Measurements from ENCODE around the gene H6PD. TPM values are rescaled to one million over a fixed set of nuclear protein-coding genes. Genes with fewer than 3 reads are reported as not detected.

H6PD gene
- total and polyA plus RNA-seq, 2 experiments from 2014 or later: 1.2 to 4.7 TPM

- Histone ChIP-seq H3K27me3 (ENCODE audit: insufficient read depth) (no peaks in the 10 kb centered on the region), H3K9me2 (ENCODE audit: insufficient read depth) (no peaks in the 10 kb centered on the region), H3K27ac (ENCODE audit: low read depth) (no peak overlapping the region), H2AFZ (no peak overlapping the region), H4K20me1 (replicated peaks; ENCODE audit: insufficient read depth) (no peaks in the 10 kb centered on the region), H3K4me1 (ENCODE audit: insufficient read depth) (peaks cover 25% of the 10 kb centered on the region), H3K79me2 (replicated peaks; ENCODE audit: insufficient read depth) (no peaks in the 10 kb centered on the region), H3K4me2 (peak overlapping the region; percentile 59; the same call in 1 of the 2 replicates), H3F3A (replicated peaks; ENCODE audit: low read depth) (0 out of 2 replicates have a peak, but pooled peaks cover 2% of the 10 kb centered on the region), H3K4me3 (no peak overlapping the region), H3K36me3 (ENCODE audit: insufficient read depth) (no peaks in the 10 kb centered on the region)
- Mint-ChIP-seq H3K4me3 (no peak overlapping the region; the same call in 2 of the 3 replicates), H3K27me3 (ENCODE audit: insufficient read depth, low read depth, poor library complexity) (peaks cover 4% of the 10 kb centered on the region), H3K9me3 (no peaks in the 10 kb centered on the region), H3K36me3 (ENCODE audit: low read depth) (no peaks in the 10 kb centered on the region; the same call in 2 of the 3 replicates), H3K27ac (no peak overlapping the region; the same call in 1 of the 2 replicates), H3K4me1 (peaks cover 33% of the 10 kb centered on the region)
- peak; percentile 15; the same call in 2 of the 3 replicates for ATAC-seq
- no peak for DNase-seq (ENCODE audit: low spot score)
- TF ChIP-seq EZH2phosphoT487 (IDR thresholded peaks at IDR 0.05; ENCODE audit: unreplicated experiment) (no peak), POLR2AphosphoS5 (IDR thresholded peaks at IDR 0.05; ENCODE audit: low read depth) (no peak), ZNF462 (CRISPR knock-in tag; IDR thresholded peaks at IDR 0.05) (no peak), ZNF114 (CRISPR knock-in tag; IDR thresholded peaks at IDR 0.05) (no peak), CREB1 (CRISPR knock-in tag; IDR thresholded peaks at IDR 0.05; ENCODE audit: low read depth) (no peak), STAT1 (IDR thresholded peaks at IDR 0.05; ENCODE audit: unreplicated experiment) (no peak), EZH2 (IDR thresholded peaks at IDR 0.05; ENCODE audit: low read depth, unreplicated experiment) (no peak), REST (IDR thresholded peaks at IDR 0.05; ENCODE audit: unreplicated experiment) (no peak), CTCF (conservative IDR thresholded peaks at IDR 0.05; ENCODE audit: low read depth in 2 of 2) (no peak)
Measured at GRCh38 chr1:9239622-9240401, 5.2 kb downstream of the H6PD start.
